GM12892 (cell line): ENCODE measurements around the gene DLX3.

Experiments used
- POLR2AphosphoS5 ChIP-seq: IDR thresholded peaks from 2 replicates; pipeline ENCODE4 v1.6.1; 2011; ENCODE audit warnings: low read depth, low read length, control low read depth
- TAF1 ChIP-seq: IDR thresholded peaks from 2 replicates; pipeline ENCODE4 v1.6.1; 2011; ENCODE audit warnings: low read depth, mild to moderate bottlenecking, control low read depth, low read length, borderline replicate concordance

DNA sequence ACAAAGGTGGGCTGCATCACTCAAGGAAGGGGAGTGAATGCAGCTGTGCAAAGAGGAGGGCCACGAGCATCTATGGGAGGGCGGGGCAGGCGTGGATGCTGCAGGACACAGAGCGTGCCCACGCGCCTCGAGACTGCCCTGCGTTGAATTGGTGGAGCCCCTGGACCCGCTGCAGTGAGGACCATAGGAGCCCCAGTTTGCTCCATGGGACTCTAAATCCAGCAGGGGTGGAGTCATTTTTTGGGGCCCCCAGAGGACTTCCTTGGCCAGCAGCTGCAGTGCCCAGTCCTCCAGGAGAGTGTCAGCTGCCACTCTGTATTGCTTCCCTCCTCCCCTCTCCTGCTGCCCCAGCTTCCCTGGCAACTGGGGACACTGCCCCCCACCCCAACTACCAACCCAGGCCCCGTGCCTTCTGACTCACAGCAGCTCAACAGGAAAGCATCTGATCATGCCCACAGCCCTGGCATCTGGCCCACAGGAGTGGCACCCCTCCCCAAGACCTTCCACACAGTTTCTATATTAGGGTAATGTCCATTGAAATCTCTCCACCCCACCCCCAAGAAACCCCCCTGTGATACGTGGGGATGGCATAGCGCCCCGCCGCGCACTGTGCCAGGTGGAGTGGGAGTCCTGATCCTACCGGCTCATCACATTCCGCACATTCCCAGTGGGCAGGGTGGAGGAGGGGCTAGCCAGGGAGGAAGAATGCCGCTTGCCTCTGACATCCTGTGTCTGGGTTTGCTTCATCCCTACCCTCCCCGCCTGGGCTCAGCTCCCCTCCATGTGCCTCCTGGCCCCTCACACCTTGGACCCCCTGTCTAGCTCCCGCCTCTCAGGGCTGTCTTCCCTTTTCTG, 33.1 kb upstream of the DLX3 start:
- TF ChIP-seq POLR2AphosphoS5 (no peak), TAF1 (no peak)
